AG09309 (cell line): ENCODE data around the gene HLCS.

Experiments used
- DNase-seq: peaks from one replicate; pipeline ENCODE4 v3.0.0-alpha.2; 2010; ENCODE audit warnings: low read depth
- H3K4me3 ChIP-seq: 2 replicates; pipeline ENCODE4 v1.5.1; 2011; ENCODE audit warnings: mild to moderate bottlenecking, low read depth, low read length, moderate library complexity; ENCODE audit not compliant: control insufficient read depth
- CTCF ChIP-seq: IDR thresholded peaks from 2 replicates; pipeline ENCODE4 v1.5.1; 2011; ENCODE audit warnings: mild to moderate bottlenecking, low read depth, low read length, inconsistent platforms; ENCODE audit not compliant: insufficient read depth, control insufficient read depth; ENCODE audit errors: missing control alignments

The HLCS gene

DNA sequence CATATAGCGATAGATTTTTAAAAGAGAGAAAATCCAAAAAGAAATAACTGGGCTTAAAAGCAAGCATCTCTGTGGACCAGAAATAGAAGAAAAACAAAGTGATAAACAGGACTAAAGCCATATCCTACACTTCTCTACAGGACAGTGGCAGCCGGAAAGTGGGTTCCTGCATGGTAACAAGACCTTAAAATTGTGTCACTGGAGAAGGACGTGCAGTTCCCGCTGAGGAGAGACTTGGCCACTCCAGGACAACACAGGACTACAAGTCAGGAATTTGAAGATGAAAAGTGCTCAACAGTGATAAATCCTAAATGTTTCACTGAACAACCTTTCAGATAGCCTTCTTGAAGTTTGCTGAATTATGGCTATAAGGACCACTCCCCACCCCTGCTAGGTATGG, 1.9 kb upstream of the HLCS start:
- no peak overlapping the region for H3K4me3 ChIP-seq
- TF ChIP-seq CTCF = no peak
- no peak for DNase-seq

GRCh38 chr21:36966821-36967768, 626 bp upstream of the HLCS start:
- no peak for TF ChIP-seq CTCF
- no peak for DNase-seq
- peak overlapping the region; percentile 51 for H3K4me3 ChIP-seq

DNA sequence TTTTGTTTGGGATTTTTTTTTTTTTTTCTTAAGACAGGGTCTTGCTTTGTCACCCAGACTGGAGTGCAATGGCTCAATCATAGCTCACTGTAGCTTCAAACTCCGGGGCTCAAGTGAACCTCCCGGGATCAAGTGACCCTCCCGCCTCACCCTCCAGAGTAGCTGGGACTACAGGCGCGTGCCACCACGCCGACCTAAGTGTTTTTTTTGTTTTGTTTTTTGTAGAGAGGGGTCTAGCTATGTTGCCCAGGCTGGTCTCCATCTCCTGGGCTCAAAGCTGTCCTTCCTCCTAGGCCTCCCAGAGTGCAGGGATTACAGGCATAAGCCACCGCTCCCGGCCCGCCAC, 776 bp downstream of the HLCS start:
- no peak for TF ChIP-seq CTCF
- peak overlapping the region; percentile 51 for H3K4me3 ChIP-seq
- no peak for DNase-seq

GRCh38 chr21:36964827-36965719, 1.4 kb downstream of the HLCS start:
- no peak for TF ChIP-seq CTCF
- no peak for DNase-seq
- no peak overlapping the region; the same call in 1 of the 2 replicates for H3K4me3 ChIP-seq

- no peak for DNase-seq
- no peak overlapping the region for H3K4me3 ChIP-seq
- TF ChIP-seq CTCF = no peak
Observed at GRCh38 chr21:36964398-36964797, 2.1 kb downstream of the HLCS start.

GRCh38 chr21:36962098-36962780, 4.2 kb downstream of the HLCS start:
- H3K4me3 ChIP-seq = no peak overlapping the region
- no peak for DNase-seq
- no peak for TF ChIP-seq CTCF
